Hepatocyte (in vitro differentiated cells): Measurements from ENCODE around the gene SWAP70.

Source experiments
- EZH2phosphoT487 ChIP-seq: fragments of 200-600 bp; sonication (generic); IDR thresholded peaks from one replicate; pipeline ENCODE4 v1.6.1; 2018; ENCODE audit warnings: antibody characterized with exemption, mild to moderate bottlenecking, low read depth, moderate library complexity; ENCODE audit not compliant: unreplicated experiment, severe bottlenecking
- TF ChIP-seq, protein P1 (sequence below): fragments of 200-600 bp; sonication (generic); IDR thresholded peaks from 2 replicates; pipeline ENCODE4 v1.5.1; 2016; ENCODE audit warnings: antibody characterized with exemption, mild to moderate bottlenecking; ENCODE audit not compliant: poor library complexity

DNA sequence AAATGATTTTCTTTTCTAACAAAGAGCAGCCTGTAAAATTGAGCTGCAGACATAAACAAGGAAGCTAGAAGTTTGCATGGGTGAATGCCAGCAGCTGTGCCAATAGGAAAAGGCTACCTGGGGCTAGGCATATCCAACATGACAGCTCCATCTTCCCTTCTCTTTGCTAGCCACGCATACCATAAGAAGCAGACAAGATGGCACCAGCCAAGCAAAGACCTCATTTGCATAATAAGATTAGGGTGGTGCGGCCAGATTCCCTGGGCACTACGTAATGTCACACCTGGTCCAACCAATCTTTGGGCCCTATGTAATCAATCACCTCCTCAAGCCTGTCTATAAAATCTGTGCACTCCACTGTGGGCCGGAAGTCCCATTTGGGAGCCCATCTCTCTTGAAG lies 108.3 kb downstream of the SWAP70 start:
- TF ChIP-seq, protein P1, sequence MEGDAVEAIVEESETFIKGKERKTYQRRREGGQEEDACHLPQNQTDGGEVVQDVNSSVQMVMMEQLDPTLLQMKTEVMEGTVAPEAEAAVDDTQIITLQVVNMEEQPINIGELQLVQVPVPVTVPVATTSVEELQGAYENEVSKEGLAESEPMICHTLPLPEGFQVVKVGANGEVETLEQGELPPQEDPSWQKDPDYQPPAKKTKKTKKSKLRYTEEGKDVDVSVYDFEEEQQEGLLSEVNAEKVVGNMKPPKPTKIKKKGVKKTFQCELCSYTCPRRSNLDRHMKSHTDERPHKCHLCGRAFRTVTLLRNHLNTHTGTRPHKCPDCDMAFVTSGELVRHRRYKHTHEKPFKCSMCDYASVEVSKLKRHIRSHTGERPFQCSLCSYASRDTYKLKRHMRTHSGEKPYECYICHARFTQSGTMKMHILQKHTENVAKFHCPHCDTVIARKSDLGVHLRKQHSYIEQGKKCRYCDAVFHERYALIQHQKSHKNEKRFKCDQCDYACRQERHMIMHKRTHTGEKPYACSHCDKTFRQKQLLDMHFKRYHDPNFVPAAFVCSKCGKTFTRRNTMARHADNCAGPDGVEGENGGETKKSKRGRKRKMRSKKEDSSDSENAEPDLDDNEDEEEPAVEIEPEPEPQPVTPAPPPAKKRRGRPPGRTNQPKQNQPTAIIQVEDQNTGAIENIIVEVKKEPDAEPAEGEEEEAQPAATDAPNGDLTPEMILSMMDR, result no peak
- no peak for TF ChIP-seq EZH2phosphoT487
